SH-SY5Y (cell line): Measurements from ENCODE around the gene CD34.

Experiments used
- GATA2 ChIP-seq: IDR thresholded peaks from 2 replicates; pipeline ENCODE4 v1.6.1; 2011; ENCODE audit warnings: mild to moderate bottlenecking, low read depth, low read length
- GATA3 ChIP-seq: IDR thresholded peaks from 2 replicates; pipeline ENCODE4 v1.6.1; 2011; ENCODE audit warnings: low read depth, mild to moderate bottlenecking, low read length, moderate library complexity

DNA sequence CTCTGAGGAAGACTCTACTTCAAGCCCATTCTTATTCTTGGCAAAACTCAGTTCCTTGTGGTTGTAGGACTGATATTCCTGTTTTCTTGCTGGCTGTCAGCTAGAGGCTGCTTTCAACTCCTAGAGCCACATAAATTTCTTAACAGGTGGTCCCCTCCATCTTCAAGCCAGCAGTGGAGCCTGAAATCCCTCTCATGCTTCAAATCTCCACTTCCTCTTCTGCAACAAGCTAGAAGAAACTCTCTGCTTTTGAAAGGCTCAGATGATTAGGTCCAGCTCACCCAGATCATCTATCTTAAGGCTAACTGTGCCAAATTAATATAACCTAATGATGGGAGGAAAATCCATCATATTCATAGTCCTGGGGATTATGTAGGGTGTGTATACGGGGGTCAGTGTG lies 43.2 kb upstream of the CD34 start:
- TF ChIP-seq GATA2 (no peak), GATA3 (no peak)
